ENCODE measurements around the gene MYCL. TPM values are rescaled to one million over a fixed set of nuclear protein-coding genes. Genes with fewer than 3 reads are reported as not detected.

Gene MYCL
- total RNA-seq, 1 experiment from 2014 or later, result 18.4 TPM

- Histone ChIP-seq H3K27me3 (ENCODE audit: insufficient read depth, low read length) (no peaks in the 10 kb centered on the region), H2BK120ac (ENCODE audit: low read depth, low read length, poor library complexity, severe bottlenecking) (no peak overlapping the region), H3T11ph (ENCODE audit: low read length) (no peak overlapping the region), H3K27ac (ENCODE audit: insufficient read length, low read depth, low read length) (no peak overlapping the region), H3K4me1 (ENCODE audit: insufficient read depth, low read length) (no peaks in the 10 kb centered on the region), H3K23ac (ENCODE audit: insufficient read length, low read depth, low read length) (no peak overlapping the region), H3K56ac (ENCODE audit: insufficient read length, low read depth, low read length) (no peak overlapping the region), H3K79me2 (ENCODE audit: insufficient read depth, low read length) (no peaks in the 10 kb centered on the region), H2BK15ac (ENCODE audit: low read depth, low read length) (no peak overlapping the region), H3K14ac (ENCODE audit: insufficient read depth, low read length) (no peak overlapping the region), H3K4ac (ENCODE audit: low read depth, low read length) (no peak overlapping the region), H4K5ac (ENCODE audit: insufficient read length, low read depth, low read length) (no peak overlapping the region), H2AFZ (ENCODE audit: low read length) (no peak overlapping the region), H4K8ac (replicated peaks; ENCODE audit: insufficient read length, low read depth, low read length) (no peak overlapping the region), H2BK5ac (ENCODE audit: insufficient read length, low read length) (no peak overlapping the region), H2BK12ac (ENCODE audit: insufficient read length, low read depth, low read length) (no peak overlapping the region), H3K79me1 (ENCODE audit: insufficient read depth, low read depth, low read length, poor library complexity, severe bottlenecking) (no peaks in the 10 kb centered on the region), H3K4me2 (ENCODE audit: insufficient read depth, insufficient read length, low read length) (no peak overlapping the region), H2AK5ac (ENCODE audit: insufficient read length, low read length) (no peak overlapping the region), H3K23me2 (ENCODE audit: insufficient read length, low read depth, low read length, poor library complexity, severe bottlenecking) (no peaks in the 10 kb centered on the region), H3K9ac (ENCODE audit: extremely low read depth, insufficient read length, low read length) (no peak overlapping the region), H2BK20ac (ENCODE audit: low read depth, low read length, poor library complexity, severe bottlenecking) (no peak overlapping the region), H3K18ac (ENCODE audit: insufficient read length, low read depth, low read length) (no peak overlapping the region), H4K91ac (ENCODE audit: insufficient read length, low read depth, low read length) (no peak overlapping the region), H3K9me3 (ENCODE audit: control insufficient read depth, low read depth, low read length) (no peaks in the 10 kb centered on the region), H4K20me1 (ENCODE audit: control insufficient read depth, insufficient read depth, insufficient read length) (no peaks in the 10 kb centered on the region)
- no peak overlapping the region for H3K4me3 Mint-ChIP-seq
- WGBS (ENCODE audit: extremely low coverage, insufficient read length, low lambda C conversion rate), result no CpG with 5 or more reads among the region's 9 CpGs
- no peaks in the 10 kb centered on the region for H3K36me3 Mint-ChIP-seq (ENCODE audit: insufficient read depth in 1 of 3, low read depth in 3 of 3)
- no peaks in the 10 kb centered on the region for H3K9me3 Mint-ChIP-seq
- no peak for DNase-seq
- TF ChIP-seq CTCF (conservative IDR thresholded peaks at IDR 0.05), result no peak
- no peak overlapping the region; a peak in 1 of 7 replicates for H3K27ac Mint-ChIP-seq
- H3K27me3 Mint-ChIP-seq (ENCODE audit: low read depth), result peaks cover 17% of the 10 kb centered on the region; the same call in 1 of the 2 replicates
- H3K4me1 Mint-ChIP-seq, result peaks cover 15% of the 10 kb centered on the region in 2 experiments
Measured at GRCh38 chr1:39940980-39941871, 39.5 kb upstream of the MYCL start.
